Calu3 (cell line): ENCODE data around the gene GPNMB. TPM values are rescaled to one million over a fixed set of nuclear protein-coding genes. Genes with fewer than 3 reads are reported as not detected.

ENCODE experiments used
- BruUV-seq: library from RNA; stranded (reverse); fragments of 400-500 nt; replicated peaks from 2 replicates; lab custom pipeline; 2021; lab: Mats Ljungman, UMichigan
- CTCF ChIA-PET: fragments of 300-600 bp; sonication (Branson Sonifier 250); formaldehyde crosslinking; loops from one replicate; lab custom pipeline; 2022; ENCODE audit warnings: antibody characterized with exemption; lab: Charles Lee
- DNase-seq: peaks from one replicate; pipeline ENCODE4 v3.0.0; 2022
- H3K27ac Mint-ChIP-seq: one replicate; pipeline ENCODE4 v1.8.0; 2022; ENCODE audit warnings: mixed read lengths; ENCODE audit not compliant: unreplicated experiment
- H3K27me3 Mint-ChIP-seq: one replicate; pipeline ENCODE4 v1.8.0; 2022; ENCODE audit warnings: mixed read lengths; ENCODE audit not compliant: unreplicated experiment
- H3K36me3 Mint-ChIP-seq: one replicate; pipeline ENCODE4 v1.8.0; 2022; ENCODE audit warnings: mild to moderate bottlenecking, moderate library complexity, mixed read lengths; ENCODE audit not compliant: insufficient read depth, unreplicated experiment
- H3K4me1 Mint-ChIP-seq: one replicate; pipeline ENCODE4 v1.8.0; 2022; ENCODE audit warnings: mild to moderate bottlenecking, low read depth, mixed read lengths; ENCODE audit not compliant: unreplicated experiment
- H3K4me3 Mint-ChIP-seq: one replicate; pipeline ENCODE4 v1.8.0; 2022; ENCODE audit warnings: mild to moderate bottlenecking, low read depth, moderate library complexity, mixed read lengths; ENCODE audit not compliant: unreplicated experiment
- H3K9me3 Mint-ChIP-seq: one replicate; pipeline ENCODE4 v1.8.0; 2022; ENCODE audit warnings: low read depth, mixed read lengths; ENCODE audit not compliant: unreplicated experiment
- CTCF ChIP-seq: fragments of 200-600 bp; IDR thresholded peaks from one replicate; pipeline ENCODE4 v1.8.0; 2022; ENCODE audit warnings: antibody characterized with exemption; ENCODE audit not compliant: unreplicated experiment
- intact Hi-C: fragments of 100-400 bp; cut with micrococcal nuclease; formaldehyde crosslinking; loops from one replicate; pipeline ENCODE4 v1.10.0; 2022; ENCODE audit not compliant: unreplicated experiment
- total RNA-seq: library from RNA; stranded (reverse); gene quantifications from 2 replicates; pipeline ENCODE4 v1.2.3, GENCODE V29; 2022

Gene GPNMB
- total RNA-seq, 1 experiment from 2014 or later = 5.8 TPM

- H3K9me3 Mint-ChIP-seq = no peaks in the 10 kb centered on the region
- no TSS peak for BruUV-seq
- no peaks in the 10 kb centered on the region for H3K27me3 Mint-ChIP-seq
- H3K27ac Mint-ChIP-seq = no peak overlapping the region
- intact Hi-C loops = no loop called here
- DNase-seq = no peak
- CTCF ChIA-PET = interaction anchor here (1.3 kb wide), 1 partner anchor 12 kb away, joined by 6 read pairs; no protein-coding TSS in a partner anchor
- H3K4me3 Mint-ChIP-seq = no peak overlapping the region
- no peak for TF ChIP-seq CTCF
- H3K36me3 Mint-ChIP-seq = no peaks in the 10 kb centered on the region
- H3K4me1 Mint-ChIP-seq = peaks cover 8% of the 10 kb centered on the region
These were observed 39.4 kb downstream of the GPNMB start for GRCh38 chr7:23285657-23286646.

GRCh38 chr7:23287612-23288011 is 41.0 kb downstream of the GPNMB start:
- Mint-ChIP-seq H3K27me3 (no peaks in the 10 kb centered on the region), H3K9me3 (no peaks in the 10 kb centered on the region), H3K4me1 (peaks cover 21% of the 10 kb centered on the region), H3K36me3 (no peaks in the 10 kb centered on the region), H3K27ac (no peak overlapping the region), H3K4me3 (no peak overlapping the region)
- intact Hi-C loops = no loop called here
- CTCF ChIA-PET = interaction anchor here (1.3 kb wide), 1 partner anchor 11 kb away, joined by 6 read pairs; no protein-coding TSS in a partner anchor
- no peak for DNase-seq
- TF ChIP-seq CTCF = no peak
- no TSS peak for BruUV-seq

GRCh38 chr7:23290993-23291392 is 44.4 kb downstream of the GPNMB start:
- no peak overlapping the region for H3K27ac Mint-ChIP-seq

More at GRCh38 chr7:23290993-23291392, 44.4 kb downstream of the GPNMB start:
- no peaks in the 10 kb centered on the region for H3K9me3 Mint-ChIP-seq
- BruUV-seq = no TSS peak
- no peaks in the 10 kb centered on the region for H3K27me3 Mint-ChIP-seq
- DNase-seq = no peak
- intact Hi-C loops = no loop called here
- H3K4me1 Mint-ChIP-seq = peaks cover 55% of the 10 kb centered on the region
- CTCF ChIA-PET = interaction anchor here (0.6 kb wide), 1 partner anchor 361 kb away, joined by 3 read pairs; no protein-coding TSS in a partner anchor
- peaks cover 6% of the 10 kb centered on the region for H3K36me3 Mint-ChIP-seq
- H3K4me3 Mint-ChIP-seq = no peak overlapping the region
- TF ChIP-seq CTCF = no peak
